ENCODE data around the gene TLR7. TPM values are rescaled to one million over a fixed set of nuclear protein-coding genes. Genes with fewer than 3 reads are reported as not detected.

Gene TLR7
- total RNA-seq, 1 donor = under 0.01 TPM

GRCh38 chrX:12878536-12878935 lies 11.7 kb downstream of the TLR7 start:
- H2AFZ ChIP-seq (ENCODE audit: low read length) = no peak overlapping the region
- H3K27me3 ChIP-seq (ENCODE audit: insufficient read depth, low read length) = no peaks in the 10 kb centered on the region
- no peak overlapping the region for H3K4me2 ChIP-seq (ENCODE audit: insufficient read depth, low read length)
- H3K27ac ChIP-seq (ENCODE audit: low read depth, low read length) = no peak overlapping the region
- no peaks in the 10 kb centered on the region for H3K79me2 ChIP-seq (ENCODE audit: insufficient read depth, low read length)
- no peaks in the 10 kb centered on the region for H3K9me3 ChIP-seq (ENCODE audit: low read depth, low read length)
- H4K20me1 ChIP-seq (ENCODE audit: insufficient read depth, low read length) = no peaks in the 10 kb centered on the region
- DNase-seq (ENCODE audit: insufficient read length, low spot score, missing footprints) = no peak
- TF ChIP-seq CTCF (IDR thresholded peaks at IDR 0.05; ENCODE audit: extremely low read depth, low read depth, low read length) = no peak
- H3K4me3 ChIP-seq (ENCODE audit: insufficient read depth, low read length) = no peak overlapping the region
- H3K4me1 ChIP-seq (ENCODE audit: insufficient read depth, low read length) = no peaks in the 10 kb centered on the region
- H3K36me3 ChIP-seq (ENCODE audit: insufficient read depth, low read length) = no peaks in the 10 kb centered on the region

- DNase-seq (ENCODE audit: insufficient read length, low spot score, missing footprints) = no peak
- no peaks in the 10 kb centered on the region for H3K4me1 ChIP-seq (ENCODE audit: insufficient read depth, low read length)
- no peak overlapping the region for H3K4me3 ChIP-seq (ENCODE audit: insufficient read depth, low read length)
- no peak overlapping the region for H3K4me2 ChIP-seq (ENCODE audit: insufficient read depth, low read length)
- H3K27me3 ChIP-seq (ENCODE audit: insufficient read depth, low read length) = peaks cover 7% of the 10 kb centered on the region
- no peak overlapping the region for H2AFZ ChIP-seq (ENCODE audit: low read length)
- TF ChIP-seq CTCF (IDR thresholded peaks at IDR 0.05; ENCODE audit: extremely low read depth, low read depth, low read length) = no peak
- no peaks in the 10 kb centered on the region for H3K9me3 ChIP-seq (ENCODE audit: low read depth, low read length)
- no peaks in the 10 kb centered on the region for H4K20me1 ChIP-seq (ENCODE audit: insufficient read depth, low read length)
- no peaks in the 10 kb centered on the region for H3K79me2 ChIP-seq (ENCODE audit: insufficient read depth, low read length)
- H3K27ac ChIP-seq (ENCODE audit: low read depth, low read length) = no peak overlapping the region
- no peaks in the 10 kb centered on the region for H3K36me3 ChIP-seq (ENCODE audit: insufficient read depth, low read length)
These were observed 15.0 kb downstream of the TLR7 start for GRCh38 chrX:12881914-12882313.

- no peak for DNase-seq (ENCODE audit: insufficient read length, low spot score, missing footprints)
- Histone ChIP-seq H4K20me1 (ENCODE audit: insufficient read depth, low read length) (no peaks in the 10 kb centered on the region), H3K4me3 (ENCODE audit: insufficient read depth, low read length) (no peak overlapping the region), H3K27me3 (ENCODE audit: insufficient read depth, low read length) (peaks cover 8% of the 10 kb centered on the region), H3K36me3 (ENCODE audit: insufficient read depth, low read length) (no peaks in the 10 kb centered on the region), H3K4me2 (ENCODE audit: insufficient read depth, low read length) (no peak overlapping the region), H3K4me1 (ENCODE audit: insufficient read depth, low read length) (no peaks in the 10 kb centered on the region), H3K79me2 (ENCODE audit: insufficient read depth, low read length) (no peaks in the 10 kb centered on the region), H2AFZ (ENCODE audit: low read length) (no peak overlapping the region), H3K27ac (ENCODE audit: low read depth, low read length) (no peak overlapping the region), H3K9me3 (ENCODE audit: low read depth, low read length) (no peaks in the 10 kb centered on the region)
- no peak for TF ChIP-seq CTCF (IDR thresholded peaks at IDR 0.05; ENCODE audit: extremely low read depth, low read depth, low read length)
These were observed 18.6 kb downstream of the TLR7 start for GRCh38 chrX:12885508-12885907.

GRCh38 chrX:12886545-12886944 lies 19.7 kb downstream of the TLR7 start:
- Histone ChIP-seq H4K20me1 (ENCODE audit: insufficient read depth, low read length) (no peaks in the 10 kb centered on the region), H3K27me3 (ENCODE audit: insufficient read depth, low read length) (peaks cover 8% of the 10 kb centered on the region), H3K4me3 (ENCODE audit: insufficient read depth, low read length) (no peak overlapping the region), H3K4me1 (ENCODE audit: insufficient read depth, low read length) (no peaks in the 10 kb centered on the region), H3K27ac (ENCODE audit: low read depth, low read length) (no peak overlapping the region), H3K79me2 (ENCODE audit: insufficient read depth, low read length) (no peaks in the 10 kb centered on the region), H2AFZ (ENCODE audit: low read length) (no peak overlapping the region), H3K4me2 (ENCODE audit: insufficient read depth, low read length) (no peak overlapping the region), H3K36me3 (ENCODE audit: insufficient read depth, low read length) (no peaks in the 10 kb centered on the region), H3K9me3 (ENCODE audit: low read depth, low read length) (no peaks in the 10 kb centered on the region)
- TF ChIP-seq CTCF (IDR thresholded peaks at IDR 0.05; ENCODE audit: extremely low read depth, low read depth, low read length) = no peak
- DNase-seq (ENCODE audit: insufficient read length, low spot score, missing footprints) = no peak
